HepG2 (cell line): Measurements from ENCODE around the gene NXN.

Experiments
- CEBPB ChIP-seq: IDR thresholded peaks from 2 replicates; pipeline ENCODE4 v1.6.1; 2011; ENCODE audit warnings: low read depth, low read length, improper control_type of control experiment, borderline replicate concordance
- CTCF ChIP-seq: sonication (generic); formaldehyde crosslinking; IDR thresholded peaks from 2 replicates; pipeline ENCODE4 v1.5.0; 2020; ENCODE audit warnings: mild to moderate bottlenecking, missing genetic modification reagents, moderate library complexity
- DPF2 ChIP-seq: sonication (generic); formaldehyde crosslinking; IDR thresholded peaks from 2 replicates; pipeline ENCODE4 v1.4.0; 2020; ENCODE audit warnings: mild to moderate bottlenecking, low read depth, missing genetic modification reagents, borderline replicate concordance
- MYC ChIP-seq: sonication (generic); formaldehyde crosslinking; IDR thresholded peaks from 2 replicates; pipeline ENCODE4 v1.9.0; 2021; ENCODE audit warnings: missing genetic modification reagents, borderline replicate concordance
- ZNF138 ChIP-seq: sonication (generic); formaldehyde crosslinking; IDR thresholded peaks from 2 replicates; pipeline ENCODE4 v1.5.0; 2020; ENCODE audit warnings: mild to moderate bottlenecking, low read depth, missing genetic modification reagents

GRCh38 chr17:930258-930657 lies 49.3 kb downstream of the NXN start:
- TF ChIP-seq ZNF138 (no peak), DPF2 (peak; percentile 96), MYC (CRISPR knock-in tag) (no peak), CEBPB (peak; percentile 73; the same call in 1 of the 2 replicates), CTCF (no peak)
